Activated CD8-positive, alpha-beta memory T cell treated with anti-CD3 and anti-CD28 coated beads for 4 hours (primary cell): ENCODE measurements around the gene RNF128.

Experiments used
- DNase-seq, 2 donors: peaks; one replicate each; pipeline ENCODE4 v3.0.0-alpha.2; 2020; ENCODE audit warnings: low read depth in 2 of 2

Gene RNF128

GRCh38 chrX:106726485-106727437, at the start of gene RNF128:
TSS of gene RNF128 (plus strand) at chrX:106726701. CDS start at chrX:106726914, 213 bp downstream.
- DNase-seq: no peak

- no peak for DNase-seq
Measured at GRCh38 chrX:106680716-106681115, 45.8 kb upstream of the RNF128 start.

DNA sequence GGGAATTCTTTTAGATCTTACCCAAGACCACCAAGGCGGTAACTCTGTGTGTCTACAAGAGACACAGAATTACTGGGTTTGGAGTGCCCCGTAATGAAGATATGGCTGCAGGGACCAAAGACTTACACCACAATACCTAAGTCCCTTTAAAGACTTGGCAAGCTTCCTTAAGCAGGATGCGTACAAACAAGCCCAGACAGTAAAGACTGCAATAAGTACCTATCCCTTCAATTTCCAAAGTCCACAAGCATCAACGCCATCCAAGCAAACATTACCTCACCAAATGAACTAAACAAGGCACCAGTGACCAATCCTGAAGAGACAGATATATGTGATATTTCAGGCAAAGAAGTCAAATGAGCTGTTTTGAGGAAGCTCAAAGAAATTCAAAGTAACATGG, 42.3 kb upstream of the RNF128 start:
- DNase-seq: no peak

- no peak for DNase-seq
Measured at GRCh38 chrX:106692425-106693065, 34.0 kb upstream of the RNF128 start.

DNA sequence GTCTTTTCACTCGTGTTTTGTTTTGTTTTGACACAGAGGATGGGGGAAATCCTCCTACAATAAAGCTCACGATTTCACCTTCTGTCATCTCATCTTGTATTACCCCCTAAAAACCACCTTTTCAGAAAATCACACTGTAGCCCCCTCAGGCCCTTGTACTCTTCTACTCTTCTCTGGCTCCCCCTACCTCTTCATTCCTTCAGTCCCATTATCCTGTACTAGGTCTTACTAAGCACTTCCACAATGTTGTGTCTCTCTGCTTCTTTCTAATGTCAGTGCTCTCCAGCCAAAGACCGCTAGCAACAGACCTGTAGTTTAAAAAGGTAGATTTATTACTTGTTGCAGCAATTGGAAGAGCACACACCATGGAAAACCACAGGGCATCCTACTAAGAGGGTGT, 30.0 kb upstream of the RNF128 start:
- DNase-seq: no peak

DNA sequence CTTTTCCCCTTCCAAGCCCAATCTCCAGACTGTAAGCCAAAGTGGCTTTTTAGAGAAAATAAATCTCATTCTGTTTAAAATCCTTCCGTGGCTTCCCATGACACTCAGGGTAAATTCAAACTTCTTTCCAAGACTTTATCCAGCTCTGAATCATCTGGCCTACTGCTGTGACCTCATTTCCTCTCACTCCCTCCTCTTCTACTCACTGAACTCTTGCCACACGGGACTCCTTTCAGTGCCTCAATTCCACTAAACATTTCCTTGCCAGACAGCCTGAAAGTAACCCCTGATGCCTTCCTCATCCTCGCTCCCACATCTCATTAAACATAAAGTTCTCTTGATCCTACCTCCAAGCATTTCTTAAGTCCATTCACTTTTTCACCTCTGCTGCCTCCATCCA, 27.8 kb upstream of the RNF128 start:
- DNase-seq: no peak

GRCh38 chrX:106702636-106703035, 23.9 kb upstream of the RNF128 start:
- DNase-seq: no peak

GRCh38 chrX:106706466-106706865, 20.0 kb upstream of the RNF128 start:
- DNase-seq: no peak

GRCh38 chrX:106707771-106708454, 18.6 kb upstream of the RNF128 start:
- DNase-seq: no peak

DNA sequence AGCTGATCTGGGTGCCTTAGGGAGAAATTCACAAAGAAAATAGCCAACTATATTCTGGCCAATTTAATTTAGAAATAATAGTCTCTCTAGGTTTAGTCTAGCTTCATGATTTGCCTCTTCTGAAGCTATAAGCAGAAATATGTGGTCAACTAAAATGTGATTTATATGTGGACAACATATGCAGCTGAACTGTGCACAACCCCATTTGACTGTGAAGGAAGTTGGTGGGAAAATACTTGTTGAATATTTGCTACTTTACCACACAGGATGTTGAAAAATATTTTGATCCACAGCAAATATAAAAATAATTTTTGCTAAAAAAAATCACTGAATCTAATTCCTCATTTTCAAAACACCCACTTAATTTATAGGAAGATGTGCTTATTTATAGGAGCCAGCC, 15.7 kb upstream of the RNF128 start:
- no peak for DNase-seq

DNA sequence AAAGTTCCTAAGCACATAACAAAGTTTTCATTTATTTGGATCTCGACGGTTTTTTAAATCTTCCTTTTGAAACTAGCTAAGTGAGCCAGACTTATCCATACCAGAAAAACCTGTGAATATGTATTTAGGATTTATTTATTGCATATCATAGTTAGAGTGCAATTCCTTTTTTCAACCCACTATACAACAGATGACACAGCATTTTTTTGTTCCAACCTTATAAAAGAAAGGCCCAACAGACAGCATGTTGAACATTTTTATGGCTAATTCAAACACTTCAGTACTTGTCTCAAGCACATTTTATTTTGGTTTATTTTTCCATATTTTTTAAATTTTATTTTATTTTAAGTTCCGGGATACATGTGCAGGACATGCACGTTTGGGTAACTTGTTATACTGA, 15.1 kb upstream of the RNF128 start:
- DNase-seq: no peak

DNA sequence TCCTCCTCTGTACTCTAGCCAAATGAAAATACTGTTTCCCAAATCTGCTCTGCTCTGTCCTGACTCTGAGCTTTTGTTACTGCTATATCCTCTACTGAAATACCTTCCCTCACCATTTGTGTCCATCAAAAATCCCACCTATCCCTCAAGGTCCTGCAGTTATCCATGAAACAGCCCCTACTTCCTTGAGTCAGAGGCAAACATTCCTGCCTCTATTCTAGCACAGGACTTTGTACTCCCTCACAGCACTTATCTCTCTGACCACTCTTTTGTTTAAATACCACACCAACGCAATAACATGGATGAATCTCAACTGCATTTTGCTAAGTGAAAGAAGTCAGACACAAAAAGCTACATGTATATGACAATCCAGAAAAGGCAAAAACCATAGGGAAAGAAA, 10.5 kb upstream of the RNF128 start:
- DNase-seq: no peak

DNA sequence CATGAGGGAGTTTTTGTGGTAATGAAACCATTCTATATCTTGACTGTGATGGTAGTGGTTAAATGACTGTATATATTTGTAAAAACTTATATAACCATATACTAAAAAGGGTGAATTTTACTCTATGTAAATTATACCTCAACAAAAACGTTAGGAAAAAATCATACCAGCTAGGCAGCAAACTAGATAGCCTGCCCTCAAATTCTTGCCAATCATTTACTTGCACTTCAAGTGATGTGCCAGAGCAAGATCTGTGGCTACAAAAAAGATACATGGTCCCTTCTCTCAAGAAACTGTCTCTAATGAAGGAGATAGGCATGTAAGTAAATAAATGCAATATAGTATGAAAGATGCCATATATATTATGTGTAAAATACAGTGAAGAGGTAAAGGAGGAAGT, 10.0 kb upstream of the RNF128 start:
- DNase-seq: no peak

DNA sequence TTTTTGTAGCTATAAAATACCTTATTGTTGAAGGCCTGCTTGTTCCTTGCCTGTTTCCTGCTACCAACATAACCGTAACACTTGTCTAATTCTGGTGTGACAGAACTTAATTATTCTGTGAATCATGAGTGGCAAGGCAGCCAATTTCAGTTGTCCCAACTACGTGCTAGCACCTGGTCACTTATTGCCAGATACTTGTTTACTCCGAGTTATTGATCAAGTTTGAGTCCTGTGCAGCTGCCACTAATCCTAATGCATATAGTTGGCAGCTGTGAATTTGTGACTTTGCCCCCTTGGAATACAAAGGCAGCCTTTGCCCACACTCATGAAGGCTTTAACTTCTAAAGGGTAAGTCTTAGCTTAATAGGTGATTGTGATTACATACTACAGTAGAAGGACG, 7.8 kb upstream of the RNF128 start:
- no peak for DNase-seq

DNA sequence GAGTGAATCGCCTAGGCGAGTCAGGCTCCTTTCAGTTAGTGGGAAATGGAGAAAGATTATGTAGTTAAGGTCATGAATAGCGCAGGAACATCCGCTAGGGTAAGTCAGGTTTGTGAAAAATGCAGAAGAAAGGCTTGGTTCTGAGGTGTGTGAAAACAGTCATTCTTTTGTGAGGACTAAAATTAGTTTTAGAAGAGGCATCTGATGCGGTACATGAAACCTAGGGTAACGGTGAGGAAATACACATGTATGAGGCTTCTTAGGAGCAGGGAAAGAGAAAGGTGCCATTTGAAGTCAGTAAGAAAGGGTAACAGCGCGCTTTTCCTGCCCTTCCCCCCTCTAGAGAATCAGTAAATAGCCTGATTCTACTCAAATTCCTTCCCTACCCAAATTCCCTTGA, 570 bp upstream of the RNF128 start:
- DNase-seq: no peak

DNA sequence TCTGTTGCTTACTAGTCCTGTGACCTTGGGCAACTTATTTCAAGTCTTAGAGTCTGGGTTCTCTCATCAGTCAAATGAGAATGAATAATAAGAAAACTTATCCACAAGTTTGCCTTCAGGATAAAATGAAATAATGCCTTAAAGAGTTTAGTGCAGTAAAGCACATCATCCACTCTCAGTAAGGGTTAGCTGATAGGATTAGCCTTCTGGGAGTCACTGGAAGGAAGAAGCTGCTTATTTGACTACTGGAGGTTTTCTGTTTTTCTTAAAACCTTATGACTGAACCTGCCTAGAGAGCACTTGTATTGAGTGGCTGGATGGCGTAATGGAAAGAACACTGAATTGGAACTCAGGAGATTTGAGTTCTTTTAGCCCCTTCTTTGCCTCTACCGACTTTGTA, 1.8 kb downstream of the RNF128 start:
- DNase-seq: no peak

DNA sequence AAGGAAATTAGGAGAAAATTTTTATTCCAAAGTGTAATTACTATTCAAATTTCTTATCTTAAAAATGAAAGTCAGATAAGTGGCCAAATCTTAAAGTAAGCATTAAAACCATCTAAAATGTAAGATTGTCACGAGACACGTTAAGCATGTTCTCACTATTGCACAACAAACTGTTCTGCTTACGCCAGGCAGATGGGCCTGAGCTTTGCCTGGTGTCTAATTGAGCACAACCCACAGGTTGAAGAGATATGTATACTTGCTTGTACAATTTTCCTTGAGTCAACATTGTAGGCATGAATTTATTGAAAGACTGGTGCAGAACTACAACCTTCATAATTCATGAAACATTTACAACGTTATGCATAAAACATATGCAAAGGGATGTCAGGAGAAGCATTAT, 3.9 kb downstream of the RNF128 start:
- DNase-seq: no peak

- no peak for DNase-seq
Measured at GRCh38 chrX:106731590-106731989, 5.1 kb downstream of the RNF128 start.

DNA sequence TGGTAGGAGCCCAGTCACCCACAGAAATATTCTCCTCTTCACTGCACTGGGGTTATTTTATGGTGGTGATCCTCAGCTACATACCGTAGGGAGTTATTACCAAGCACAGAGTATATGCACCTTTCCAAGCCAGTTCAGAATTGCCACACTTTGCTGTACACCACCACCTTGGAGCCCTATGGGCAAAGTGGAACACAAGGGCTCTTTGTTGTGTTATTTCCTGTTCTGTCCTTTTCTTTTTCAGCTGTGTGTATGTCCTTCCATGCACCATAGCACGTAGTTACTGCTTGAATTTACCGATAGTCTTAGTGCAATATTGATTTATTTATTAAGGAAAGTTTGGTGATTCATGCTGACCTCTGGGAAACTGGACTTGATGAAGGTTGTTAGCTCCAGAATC, 8.3 kb downstream of the RNF128 start:
- no peak for DNase-seq

DNA sequence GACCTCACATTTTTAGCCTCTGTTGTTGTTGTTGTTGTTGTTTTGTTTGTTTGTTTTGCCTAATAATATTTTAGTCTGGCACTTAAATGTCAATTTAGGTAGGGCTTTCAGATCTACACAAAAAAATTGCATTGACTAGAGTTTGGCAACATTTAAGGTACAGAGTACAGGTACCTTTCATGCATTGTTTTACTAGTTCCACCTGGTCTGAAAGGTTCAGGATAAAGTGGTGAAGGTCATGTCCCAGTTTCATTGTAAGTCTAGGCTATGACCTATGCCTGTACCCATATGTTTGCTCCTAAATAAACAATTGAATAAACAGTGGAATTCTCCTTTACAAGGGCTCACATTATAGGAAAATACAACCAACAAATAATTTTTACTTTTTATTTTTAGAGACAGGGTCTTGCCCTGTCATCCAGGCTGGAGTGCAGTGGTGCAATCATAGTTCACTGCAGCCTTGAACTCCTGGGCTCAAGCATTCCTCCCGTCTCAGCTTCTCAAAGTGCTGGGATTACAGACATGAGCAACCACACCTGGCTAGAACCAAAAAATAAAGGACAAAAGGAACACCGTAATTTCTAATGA, 13.8 kb downstream of the RNF128 start:
- DNase-seq: no peak

GRCh38 chrX:106742193-106742592, 15.7 kb downstream of the RNF128 start:
- DNase-seq: no peak

DNA sequence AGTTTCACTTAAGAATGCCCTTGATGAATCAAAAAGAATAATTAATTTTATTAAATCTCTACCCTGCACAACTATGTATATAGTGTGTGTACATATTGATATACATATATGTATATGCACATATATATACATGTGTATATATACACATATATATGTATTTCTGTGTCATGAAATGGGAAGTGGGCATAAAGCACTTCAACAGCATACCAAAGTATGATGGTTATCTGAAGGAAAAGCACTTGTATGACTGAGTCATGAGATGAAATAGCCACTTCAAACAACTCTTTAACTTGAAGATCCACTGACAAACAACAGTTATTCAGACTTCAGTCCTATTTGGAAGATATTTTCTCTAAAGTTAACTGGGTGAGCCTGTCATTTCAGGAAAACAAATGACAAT, 16.3 kb downstream of the RNF128 start:
- DNase-seq: no peak
